GM19468 (cell line): ENCODE data around the gene MATN3.

Experiments
- ATAC-seq: cut with Tn5 transposase; IDR thresholded peaks from one replicate; pipeline ENCODE4 v1.9.1; 2021; ENCODE audit warnings: mild to moderate bottlenecking, moderate library complexity, moderate number of reproducible peaks; ENCODE audit not compliant: unreplicated experiment; ENCODE audit errors: extremely low read depth

Gene MATN3

GRCh38 chr2:20040489-20041172 is 28.2 kb upstream of the MATN3 start:
- ATAC-seq, result no peak

- no peak for ATAC-seq
Measured at GRCh38 chr2:20037660-20038059, 25.2 kb upstream of the MATN3 start.

GRCh38 chr2:20035955-20036666 is 23.6 kb upstream of the MATN3 start:
- ATAC-seq, result no peak

- no peak for ATAC-seq
Measured at GRCh38 chr2:20034821-20035220, 22.4 kb upstream of the MATN3 start.

- ATAC-seq, result no peak
Measured at GRCh38 chr2:20034218-20034617, 21.8 kb upstream of the MATN3 start.

- ATAC-seq, result no peak
Measured at GRCh38 chr2:20033322-20033721, 20.9 kb upstream of the MATN3 start.

- ATAC-seq, result no peak
Measured at GRCh38 chr2:20030224-20030623, 17.8 kb upstream of the MATN3 start.

GRCh38 chr2:20027705-20028434 is 15.4 kb upstream of the MATN3 start:
- ATAC-seq, result no peak

- ATAC-seq, result no peak
Measured at GRCh38 chr2:20027260-20027677, 14.8 kb upstream of the MATN3 start.

- ATAC-seq, result no peak
Measured at GRCh38 chr2:20025065-20025786, 12.8 kb upstream of the MATN3 start.

- no peak for ATAC-seq
Measured at GRCh38 chr2:20023688-20024087, 11.2 kb upstream of the MATN3 start.

GRCh38 chr2:20021405-20022009 is 9.0 kb upstream of the MATN3 start:
- ATAC-seq, result no peak

- no peak for ATAC-seq
Measured at GRCh38 chr2:20019747-20020146, 7.3 kb upstream of the MATN3 start.

- ATAC-seq, result no peak
Measured at GRCh38 chr2:20018601-20019152, 6.2 kb upstream of the MATN3 start.

- no peak for ATAC-seq
Measured at GRCh38 chr2:20016346-20016745, 3.9 kb upstream of the MATN3 start.

- no peak for ATAC-seq
Measured at GRCh38 chr2:20015482-20016083, 3.1 kb upstream of the MATN3 start.

- no peak for ATAC-seq
Measured at GRCh38 chr2:20013126-20013849, 820 bp upstream of the MATN3 start.

GRCh38 chr2:20012032-20012281 is 511 bp downstream of the MATN3 start:
- ATAC-seq, result no peak
